ENCODE data around the gene ULK4. TPM values are rescaled to one million over a fixed set of nuclear protein-coding genes. Genes with fewer than 3 reads are reported as not detected.

Gene ULK4
- total and polyA plus RNA-seq, 2 donors (not counting 1 experiment from before 2014, with no cell fraction given), result 9.1 to 9.7 TPM

DNA sequence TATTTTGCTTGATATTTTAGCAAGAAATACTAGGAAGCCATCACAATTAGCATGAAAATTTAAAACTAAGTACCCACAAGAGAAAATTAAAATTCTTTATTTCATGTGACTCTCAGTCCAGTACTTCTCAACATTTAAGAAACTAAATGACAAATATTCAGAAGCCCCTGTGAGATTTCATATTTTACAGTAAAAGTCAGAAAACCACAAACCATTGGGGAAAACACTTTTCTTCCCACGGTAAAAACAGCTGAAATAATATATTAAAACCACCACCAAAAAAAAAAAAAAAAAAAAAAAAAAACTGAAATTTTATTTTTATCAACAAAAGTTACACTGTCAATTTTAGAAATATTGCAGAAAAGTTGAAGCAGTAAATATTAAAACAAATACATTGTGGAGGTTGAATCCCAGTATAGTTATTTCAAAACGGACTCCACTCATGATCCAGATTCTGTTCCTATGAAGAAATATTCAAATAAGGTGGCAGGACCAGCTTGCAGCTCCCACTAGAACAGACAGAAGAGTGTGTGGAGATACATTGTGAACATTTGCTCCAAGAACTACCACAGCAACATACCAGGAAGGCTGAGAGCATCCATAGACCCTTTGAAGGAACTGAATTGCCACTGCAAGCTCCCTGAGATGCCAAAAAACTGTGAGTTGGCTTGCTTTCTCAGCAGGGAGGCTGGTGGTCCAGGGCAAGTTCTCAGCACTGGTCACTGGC lies 454.4 kb downstream of the ULK4 start:
- H3K9me3 ChIP-seq (ENCODE audit: control insufficient read depth, insufficient read depth, low read depth, low read length), result no peaks in the 10 kb centered on the region
- H2AFZ ChIP-seq (ENCODE audit: low read length), result no peak overlapping the region
- no peak overlapping the region for H3K4me3 ChIP-seq (replicated peaks in 1 of 4; ENCODE audit: control extremely low read depth in 1 of 4, insufficient read depth in 1 of 4, low read depth in 3 of 4, low read length in 4 of 4)
- H3K4me1 ChIP-seq (ENCODE audit: control insufficient read depth, extremely low read depth, insufficient read depth, low read length), result no peaks in the 10 kb centered on the region
- no peak for TF ChIP-seq EZH2 (IDR thresholded peaks at IDR 0.05; ENCODE audit: low read length, missing control alignments)
- TF ChIP-seq, protein P1, sequence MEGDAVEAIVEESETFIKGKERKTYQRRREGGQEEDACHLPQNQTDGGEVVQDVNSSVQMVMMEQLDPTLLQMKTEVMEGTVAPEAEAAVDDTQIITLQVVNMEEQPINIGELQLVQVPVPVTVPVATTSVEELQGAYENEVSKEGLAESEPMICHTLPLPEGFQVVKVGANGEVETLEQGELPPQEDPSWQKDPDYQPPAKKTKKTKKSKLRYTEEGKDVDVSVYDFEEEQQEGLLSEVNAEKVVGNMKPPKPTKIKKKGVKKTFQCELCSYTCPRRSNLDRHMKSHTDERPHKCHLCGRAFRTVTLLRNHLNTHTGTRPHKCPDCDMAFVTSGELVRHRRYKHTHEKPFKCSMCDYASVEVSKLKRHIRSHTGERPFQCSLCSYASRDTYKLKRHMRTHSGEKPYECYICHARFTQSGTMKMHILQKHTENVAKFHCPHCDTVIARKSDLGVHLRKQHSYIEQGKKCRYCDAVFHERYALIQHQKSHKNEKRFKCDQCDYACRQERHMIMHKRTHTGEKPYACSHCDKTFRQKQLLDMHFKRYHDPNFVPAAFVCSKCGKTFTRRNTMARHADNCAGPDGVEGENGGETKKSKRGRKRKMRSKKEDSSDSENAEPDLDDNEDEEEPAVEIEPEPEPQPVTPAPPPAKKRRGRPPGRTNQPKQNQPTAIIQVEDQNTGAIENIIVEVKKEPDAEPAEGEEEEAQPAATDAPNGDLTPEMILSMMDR (conservative IDR thresholded peaks at IDR 0.05 in 1 of 2, IDR thresholded peaks at IDR 0.05 in 1 of 2; ENCODE audit: low read depth in 1 of 2, low read length in 2 of 2), result no peak
- no peak overlapping the region for H3K9ac ChIP-seq (ENCODE audit: insufficient read depth, low read length)
- H4K20me1 ChIP-seq (ENCODE audit: control insufficient read depth, extremely low read depth, insufficient read depth, low read length), result no peaks in the 10 kb centered on the region
- H3K4me2 ChIP-seq (ENCODE audit: extremely low read depth, insufficient read depth, low read length), result no peak overlapping the region
- no peak overlapping the region for H3K27ac ChIP-seq (ENCODE audit: insufficient read depth, low read length)
- H3K79me2 ChIP-seq (ENCODE audit: control insufficient read depth, insufficient read depth, low read length), result no peaks in the 10 kb centered on the region
- H3K36me3 ChIP-seq (ENCODE audit: control insufficient read depth, insufficient read depth, low read length), result no peaks in the 10 kb centered on the region
- no peaks in the 10 kb centered on the region for H3K27me3 ChIP-seq (ENCODE audit: control insufficient read depth, insufficient read depth, low read length)
- DNase-seq (ENCODE audit: low read depth in 2 of 2), result no peak

DNA sequence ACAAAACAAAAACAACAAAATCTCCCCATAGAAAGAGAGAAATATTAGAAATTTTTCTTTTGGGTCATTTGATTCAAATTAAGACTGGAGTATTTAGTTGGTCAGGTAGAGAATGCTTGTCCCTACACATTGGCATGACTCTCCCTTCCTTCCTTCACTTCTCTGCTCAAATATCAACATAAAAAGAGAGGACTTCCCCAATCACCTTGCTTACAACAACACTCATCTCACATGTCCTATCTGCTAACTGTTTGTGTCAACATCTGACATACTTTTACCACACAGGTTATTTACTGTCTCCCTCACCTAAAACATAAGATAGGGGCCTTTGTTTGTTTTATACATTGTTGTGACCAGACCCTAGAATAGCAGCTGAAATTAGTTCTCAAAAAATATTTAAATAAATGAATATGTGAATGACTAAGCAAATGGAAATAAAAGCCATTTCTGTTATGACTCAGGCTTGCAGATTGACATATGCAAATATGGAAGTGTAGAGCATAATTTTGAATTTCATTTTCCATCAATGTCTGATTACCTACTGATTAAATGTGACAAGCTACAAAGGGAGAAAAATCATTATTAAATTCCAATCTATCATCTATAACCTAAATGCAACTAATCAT lies 457.8 kb downstream of the ULK4 start:
- Histone ChIP-seq H3K4me1 (ENCODE audit: control insufficient read depth, extremely low read depth, insufficient read depth, low read length) (no peaks in the 10 kb centered on the region), H3K27me3 (ENCODE audit: control insufficient read depth, insufficient read depth, low read length) (no peaks in the 10 kb centered on the region), H4K20me1 (ENCODE audit: control insufficient read depth, extremely low read depth, insufficient read depth, low read length) (no peaks in the 10 kb centered on the region), H3K9me3 (ENCODE audit: control insufficient read depth, insufficient read depth, low read depth, low read length) (no peaks in the 10 kb centered on the region), H3K4me2 (ENCODE audit: extremely low read depth, insufficient read depth, low read length) (no peak overlapping the region), H3K9ac (ENCODE audit: insufficient read depth, low read length) (no peak overlapping the region), H3K4me3 (replicated peaks in 1 of 4; ENCODE audit: control extremely low read depth in 1 of 4, insufficient read depth in 1 of 4, low read depth in 3 of 4, low read length in 4 of 4) (no peak overlapping the region), H3K36me3 (ENCODE audit: control insufficient read depth, insufficient read depth, low read length) (no peaks in the 10 kb centered on the region), H2AFZ (ENCODE audit: low read length) (no peak overlapping the region), H3K27ac (ENCODE audit: insufficient read depth, low read length) (no peak overlapping the region), H3K79me2 (ENCODE audit: control insufficient read depth, insufficient read depth, low read length) (no peaks in the 10 kb centered on the region)
- no peak for TF ChIP-seq EZH2 (IDR thresholded peaks at IDR 0.05; ENCODE audit: low read length, missing control alignments)
- TF ChIP-seq, protein P1 (conservative IDR thresholded peaks at IDR 0.05 in 1 of 2, IDR thresholded peaks at IDR 0.05 in 1 of 2; ENCODE audit: low read depth in 1 of 2, low read length in 2 of 2), result no peak
- no peak for DNase-seq (ENCODE audit: low read depth in 2 of 2)

DNA sequence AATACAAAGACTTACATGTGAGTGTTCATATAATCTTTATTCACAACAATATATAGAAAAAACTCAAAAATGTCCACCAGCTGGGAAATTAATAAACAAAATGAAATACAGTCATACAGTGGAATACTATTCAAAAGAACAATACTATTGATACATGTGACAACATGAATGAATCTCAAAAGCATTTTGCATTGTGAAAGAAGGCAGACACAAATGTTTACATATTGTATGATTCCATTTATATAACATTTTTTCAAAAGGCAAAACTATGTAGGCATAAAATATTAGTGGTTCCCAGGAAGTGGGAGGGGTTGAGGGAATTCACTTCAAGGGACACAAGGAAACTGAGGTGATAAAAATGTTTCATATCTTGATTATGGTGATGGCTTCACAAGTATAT lies 459.4 kb downstream of the ULK4 start:
- Histone ChIP-seq H3K4me3 (replicated peaks in 1 of 4; ENCODE audit: control extremely low read depth in 1 of 4, insufficient read depth in 1 of 4, low read depth in 3 of 4, low read length in 4 of 4) (no peak overlapping the region), H3K79me2 (ENCODE audit: control insufficient read depth, insufficient read depth, low read length) (no peaks in the 10 kb centered on the region), H3K27ac (ENCODE audit: insufficient read depth, low read length) (no peak overlapping the region), H4K20me1 (ENCODE audit: control insufficient read depth, extremely low read depth, insufficient read depth, low read length) (no peaks in the 10 kb centered on the region), H3K9ac (ENCODE audit: insufficient read depth, low read length) (no peak overlapping the region), H2AFZ (ENCODE audit: low read length) (no peak overlapping the region), H3K9me3 (ENCODE audit: control insufficient read depth, insufficient read depth, low read depth, low read length) (no peaks in the 10 kb centered on the region), H3K36me3 (ENCODE audit: control insufficient read depth, insufficient read depth, low read length) (no peaks in the 10 kb centered on the region), H3K4me2 (ENCODE audit: extremely low read depth, insufficient read depth, low read length) (no peak overlapping the region), H3K27me3 (ENCODE audit: control insufficient read depth, insufficient read depth, low read length) (no peaks in the 10 kb centered on the region), H3K4me1 (ENCODE audit: control insufficient read depth, extremely low read depth, insufficient read depth, low read length) (no peaks in the 10 kb centered on the region)
- TF ChIP-seq, protein P1 (conservative IDR thresholded peaks at IDR 0.05 in 1 of 2, IDR thresholded peaks at IDR 0.05 in 1 of 2; ENCODE audit: low read depth in 1 of 2, low read length in 2 of 2), result no peak
- no peak for TF ChIP-seq EZH2 (IDR thresholded peaks at IDR 0.05; ENCODE audit: low read length, missing control alignments)
- peak in 1 of 2 donors; percentile 2 for DNase-seq (ENCODE audit: low read depth in 2 of 2)
